Ramos (cell line): Measurements from ENCODE around the gene ZNF593.

ENCODE experiments used
- in situ Hi-C: fragments of 300-500 bp; cut with MboI; formaldehyde crosslinking; loops from one replicate; pipeline ENCODE4 v1.14.3; 2022; ENCODE audit warnings: low sequenced_read_pairs; ENCODE audit not compliant: unreplicated experiment

ZNF593 gene

GRCh38 chr1:26164861-26165842, 4.6 kb upstream of the ZNF593 start:
- in situ Hi-C loops: no loop called here

GRCh38 chr1:26166719-26167281, 2.9 kb upstream of the ZNF593 start:
- in situ Hi-C loops: no loop called here

GRCh38 chr1:26168410-26169197, 1.1 kb upstream of the ZNF593 start, which contains the start of gene C1orf232:
C1orf232 (minus strand) TSS chr1:26168963; CDS start chr1:26168499, 464 bp downstream.
- in situ Hi-C loops: no loop called here

- in situ Hi-C loops: no loop called here
These were observed 532 bp upstream of the ZNF593 start for GRCh38 chr1:26169198-26169554.

GRCh38 chr1:26170472-26170821, 739 bp downstream of the ZNF593 start:
- in situ Hi-C loops: no loop called here

- in situ Hi-C loops: no loop called here
These were observed 1.7 kb downstream of the ZNF593 start, which contains the start of gene ZNF593OS for GRCh38 chr1:26171084-26172072. ZNF593OS (minus strand) TSS chr1:26171832; CDS start chr1:26171661, 171 bp downstream.

GRCh38 chr1:26175346-26175745, 5.6 kb downstream of the ZNF593 start:
- in situ Hi-C loops: no loop called here

GRCh38 chr1:26177182-26177684, 7.5 kb downstream of the ZNF593 start, which contains the start of gene CNKSR1:
CNKSR1 (plus strand) TSS chr1:26177491; CDS start chr1:26177548, 57 bp downstream.
- in situ Hi-C loops: no loop called here

GRCh38 chr1:26180010-26180506, 10.3 kb downstream of the ZNF593 start:
- in situ Hi-C loops: no loop called here

GRCh38 chr1:26181586-26182382, 12.1 kb downstream of the ZNF593 start:
- in situ Hi-C loops: no loop called here

- in situ Hi-C loops: no loop called here
These were observed 12.6 kb downstream of the ZNF593 start for GRCh38 chr1:26182383-26182696.

GRCh38 chr1:26184086-26184485, 14.4 kb downstream of the ZNF593 start:
- in situ Hi-C loops: no loop called here

- in situ Hi-C loops: no loop called here
These were observed 15.2 kb downstream of the ZNF593 start for GRCh38 chr1:26184883-26185282.

GRCh38 chr1:26187882-26188281, 18.2 kb downstream of the ZNF593 start:
- in situ Hi-C loops: no loop called here

GRCh38 chr1:26188477-26188876, 18.8 kb downstream of the ZNF593 start:
- in situ Hi-C loops: no loop called here

- in situ Hi-C loops: no loop called here
These were observed 19.6 kb downstream of the ZNF593 start for GRCh38 chr1:26189331-26189730.

- in situ Hi-C loops: no loop called here
These were observed 20.1 kb downstream of the ZNF593 start for GRCh38 chr1:26189751-26190275.

- in situ Hi-C loops: no loop called here
These were observed 20.8 kb downstream of the ZNF593 start, which contains the start of gene CATSPER4 for GRCh38 chr1:26190373-26190987. CATSPER4 (plus strand) TSS chr1:26190602; CDS start chr1:26190628, 26 bp downstream.
